ENCODE results near the gene GSTA2.
"Not testable (repeated sequence)": the region's sequence is repeated elsewhere in the genome, so short reads cannot be mapped to it uniquely, and the experiment has no call there.

GSTA2 gene

GRCh38 chr6:52763322-52763916 is at the start of gene GSTA2:
GSTA2 (minus strand) TSS chr6:52763475; CDS start chr6:52757947, 5,528 bp downstream.
- not testable (repeated sequence) for DNase-seq (ENCODE audit: low read depth in 2 of 3, low spot score in 2 of 3)

- not testable (repeated sequence) for DNase-seq (ENCODE audit: low read depth in 2 of 3, low spot score in 2 of 3)
Observed at GRCh38 chr6:52809777-52810176, 46.5 kb upstream of the GSTA2 start.

- no peak for DNase-seq (ENCODE audit: low read depth in 2 of 3, low spot score in 2 of 3)
Observed at GRCh38 chr6:52808660-52809059, 45.4 kb upstream of the GSTA2 start.

GRCh38 chr6:52803668-52804255 is 40.5 kb upstream of the GSTA2 start, which contains the start of gene GSTA1:
GSTA1 (minus strand) TSS chr6:52803816; CDS start chr6:52799267, 4,549 bp downstream.
- DNase-seq (ENCODE audit: low read depth in 2 of 3, low spot score in 2 of 3) = not testable (repeated sequence)

GRCh38 chr6:52802806-52803205 is 39.5 kb upstream of the GSTA2 start:
- DNase-seq (ENCODE audit: low read depth in 2 of 3, low spot score in 2 of 3) = no peak

- no peak for DNase-seq (ENCODE audit: low read depth in 2 of 3, low spot score in 2 of 3)
Observed at GRCh38 chr6:52801188-52801841, 38.0 kb upstream of the GSTA2 start.

GRCh38 chr6:52799272-52799671 is 36.0 kb upstream of the GSTA2 start:
- not testable (repeated sequence) for DNase-seq (ENCODE audit: low read depth in 2 of 3, low spot score in 2 of 3)

GRCh38 chr6:52794366-52794765 is 31.1 kb upstream of the GSTA2 start:
- not testable (repeated sequence) for DNase-seq (ENCODE audit: low read depth in 2 of 3, low spot score in 2 of 3)

- no peak for DNase-seq (ENCODE audit: low read depth in 2 of 3, low spot score in 2 of 3)
Observed at GRCh38 chr6:52790861-52791260, 27.6 kb upstream of the GSTA2 start.

- DNase-seq (ENCODE audit: low read depth in 2 of 3, low spot score in 2 of 3) = not testable (repeated sequence)
Observed at GRCh38 chr6:52789658-52790057, 26.4 kb upstream of the GSTA2 start.

GRCh38 chr6:52788478-52788877 is 25.2 kb upstream of the GSTA2 start:
- no peak for DNase-seq (ENCODE audit: low read depth in 2 of 3, low spot score in 2 of 3)

GRCh38 chr6:52787917-52788316 is 24.6 kb upstream of the GSTA2 start:
- no peak for DNase-seq (ENCODE audit: low read depth in 2 of 3, low spot score in 2 of 3)

- DNase-seq (ENCODE audit: low read depth in 2 of 3, low spot score in 2 of 3) = no peak
Observed at GRCh38 chr6:52786249-52786956, 23.1 kb upstream of the GSTA2 start.

- DNase-seq (ENCODE audit: low read depth in 2 of 3, low spot score in 2 of 3) = not testable (repeated sequence)
Observed at GRCh38 chr6:52782696-52783274, 19.5 kb upstream of the GSTA2 start.

- not testable (repeated sequence) for DNase-seq (ENCODE audit: low read depth in 2 of 3, low spot score in 2 of 3)
Observed at GRCh38 chr6:52782209-52782608, 18.9 kb upstream of the GSTA2 start.

- DNase-seq (ENCODE audit: low read depth in 2 of 3, low spot score in 2 of 3) = no peak
Observed at GRCh38 chr6:52779237-52779636, 16.0 kb upstream of the GSTA2 start.

GRCh38 chr6:52776711-52777351 is 13.6 kb upstream of the GSTA2 start:
- DNase-seq (ENCODE audit: low read depth in 2 of 3, low spot score in 2 of 3) = not testable (repeated sequence)

GRCh38 chr6:52769399-52769798 is 6.1 kb upstream of the GSTA2 start:
- DNase-seq (ENCODE audit: low read depth in 2 of 3, low spot score in 2 of 3) = not testable (repeated sequence)

- not testable (repeated sequence) for DNase-seq (ENCODE audit: low read depth in 2 of 3, low spot score in 2 of 3)
Observed at GRCh38 chr6:52767658-52768057, 4.4 kb upstream of the GSTA2 start.

GRCh38 chr6:52761673-52762491 is 1.4 kb downstream of the GSTA2 start:
- not testable (repeated sequence) for DNase-seq (ENCODE audit: low read depth in 2 of 3, low spot score in 2 of 3)

Data from activated CD8-positive, alpha-beta memory T cell treated with anti-CD3 and anti-CD28 coated beads for 48 hours (primary cell).